GM12892 (cell line): Measurements from ENCODE around the gene AIFM1.

Experiments used
- DNase-seq: peaks from one replicate; pipeline ENCODE4 v3.0.0; 2011; ENCODE audit not compliant: insufficient read length
- FAIRE-seq: peaks from 2 replicates; lab custom pipeline; 2011; peaks lifted over from hg19 to GRCh38; lab: Jason Lieb, UNC
- POLR2A ChIP-seq: IDR thresholded peaks from 2 replicates; pipeline ENCODE4 v1.6.1; 2011; ENCODE audit warnings: low read depth, low read length, control low read depth
- POLR2AphosphoS5 ChIP-seq: IDR thresholded peaks from 2 replicates; pipeline ENCODE4 v1.6.1; 2011; ENCODE audit warnings: low read depth, low read length, control low read depth
- TAF1 ChIP-seq: IDR thresholded peaks from 2 replicates; pipeline ENCODE4 v1.6.1; 2011; ENCODE audit warnings: low read depth, mild to moderate bottlenecking, control low read depth, low read length, borderline replicate concordance

Gene AIFM1

GRCh38 chrX:130083107-130083490 is 82.5 kb downstream of the AIFM1 start:
- TF ChIP-seq POLR2AphosphoS5, result no peak
- no peak for TF ChIP-seq POLR2A
- TF ChIP-seq TAF1, result no peak
- FAIRE-seq, result no peak

GRCh38 chrX:130082244-130083106 is 83.2 kb downstream of the AIFM1 start:
- DNase-seq (peak; percentile 58), FAIRE-seq (peak; percentile 89)
- TF ChIP-seq POLR2A (peak; percentile 27; the same call in 1 of the 2 replicates), TAF1 (no peak)

More at GRCh38 chrX:130083107-130083490, 82.5 kb downstream of the AIFM1 start:
- no peak for DNase-seq

GRCh38 chrX:130081421-130082045 is 84.1 kb downstream of the AIFM1 start:
- no peak for DNase-seq
- TF ChIP-seq TAF1 (no peak), POLR2A (no peak), POLR2AphosphoS5 (no peak)
- no peak for FAIRE-seq

- DNase-seq, result no peak
- TF ChIP-seq TAF1 (no peak), POLR2AphosphoS5 (no peak), POLR2A (no peak)
- no peak for FAIRE-seq
These were observed 84.8 kb downstream of the AIFM1 start for GRCh38 chrX:130080791-130081367.

GRCh38 chrX:130079824-130080406 is 85.7 kb downstream of the AIFM1 start:
- no peak for DNase-seq
- peak; percentile 86 for FAIRE-seq
- no peak for TF ChIP-seq POLR2AphosphoS5
- no peak for TF ChIP-seq POLR2A
- no peak for TF ChIP-seq TAF1
